Measurements from ENCODE around the gene NUTM1. TPM values are rescaled to one million over a fixed set of nuclear protein-coding genes. Genes with fewer than 3 reads are reported as not detected.

The NUTM1 gene
- total RNA-seq, 1 donor from 2014 or later, result not detected

DNA sequence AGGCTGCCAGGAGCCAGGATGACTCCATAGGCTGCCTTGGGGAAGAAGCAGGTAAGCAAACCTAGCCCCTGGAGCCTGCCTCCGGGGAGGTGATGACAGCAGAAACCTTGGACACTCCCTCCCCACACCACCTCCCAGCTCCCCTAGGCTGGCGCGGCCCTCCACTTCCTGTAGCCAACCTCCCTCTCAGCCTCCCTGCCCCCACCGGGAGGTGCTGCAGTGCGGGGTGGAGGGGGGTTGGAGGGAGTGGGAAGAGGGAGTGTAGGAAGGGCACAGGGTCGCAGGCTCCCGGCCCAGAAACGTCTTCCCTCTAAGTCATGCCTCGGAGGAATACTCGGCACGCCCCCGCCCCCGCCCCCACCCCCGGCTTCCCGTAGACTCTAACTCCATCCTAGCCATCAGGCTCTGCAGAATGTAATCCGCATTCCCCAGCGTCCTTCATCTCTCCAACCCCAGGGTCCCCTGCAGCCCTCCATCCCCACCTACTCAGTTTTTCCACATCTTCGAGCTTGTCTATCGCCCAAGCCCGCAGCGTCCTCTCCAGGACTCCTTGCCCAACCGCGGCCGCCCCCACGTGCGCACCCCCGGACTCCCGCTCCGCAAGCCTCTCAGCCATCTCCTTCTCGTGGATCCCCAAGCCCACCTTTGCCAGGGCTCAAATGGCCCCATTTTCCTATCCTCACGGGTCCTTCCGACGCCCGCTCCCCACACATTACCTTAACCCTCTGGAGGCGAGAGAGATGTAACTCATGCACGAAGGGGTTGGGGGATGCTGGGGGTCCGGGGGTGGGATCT is 23.4 kb downstream of the NUTM1 start:
- Histone ChIP-seq H3K27ac (peak overlapping the region; percentile 44 to 95), H3K4me1 (peaks cover 6 to 11% of the 10 kb centered on the region in 2 donors), H3K27me3 (no peaks in the 10 kb centered on the region), H3K36me3 (peaks cover 0 to 12% of the 10 kb centered on the region in 2 donors), H3K4me3 (peak overlapping the region; percentile 87 to 90), H3K9me3 (no peaks in the 10 kb centered on the region)
- TF ChIP-seq, protein P1, sequence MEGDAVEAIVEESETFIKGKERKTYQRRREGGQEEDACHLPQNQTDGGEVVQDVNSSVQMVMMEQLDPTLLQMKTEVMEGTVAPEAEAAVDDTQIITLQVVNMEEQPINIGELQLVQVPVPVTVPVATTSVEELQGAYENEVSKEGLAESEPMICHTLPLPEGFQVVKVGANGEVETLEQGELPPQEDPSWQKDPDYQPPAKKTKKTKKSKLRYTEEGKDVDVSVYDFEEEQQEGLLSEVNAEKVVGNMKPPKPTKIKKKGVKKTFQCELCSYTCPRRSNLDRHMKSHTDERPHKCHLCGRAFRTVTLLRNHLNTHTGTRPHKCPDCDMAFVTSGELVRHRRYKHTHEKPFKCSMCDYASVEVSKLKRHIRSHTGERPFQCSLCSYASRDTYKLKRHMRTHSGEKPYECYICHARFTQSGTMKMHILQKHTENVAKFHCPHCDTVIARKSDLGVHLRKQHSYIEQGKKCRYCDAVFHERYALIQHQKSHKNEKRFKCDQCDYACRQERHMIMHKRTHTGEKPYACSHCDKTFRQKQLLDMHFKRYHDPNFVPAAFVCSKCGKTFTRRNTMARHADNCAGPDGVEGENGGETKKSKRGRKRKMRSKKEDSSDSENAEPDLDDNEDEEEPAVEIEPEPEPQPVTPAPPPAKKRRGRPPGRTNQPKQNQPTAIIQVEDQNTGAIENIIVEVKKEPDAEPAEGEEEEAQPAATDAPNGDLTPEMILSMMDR (IDR thresholded peaks at IDR 0.05), result no peak
- DNase-seq (ENCODE audit: low spot score in 2 of 2), result peak in 1 of 2 donors; percentile 75
- intact Hi-C loops (cut with DNase I), result loop anchor here (1.0 to 2.0 kb wide), 4 partner anchors 23 to 265 kb away; partner anchors contain the start of genes EMC7, NOP10 and NUTM1

DNA sequence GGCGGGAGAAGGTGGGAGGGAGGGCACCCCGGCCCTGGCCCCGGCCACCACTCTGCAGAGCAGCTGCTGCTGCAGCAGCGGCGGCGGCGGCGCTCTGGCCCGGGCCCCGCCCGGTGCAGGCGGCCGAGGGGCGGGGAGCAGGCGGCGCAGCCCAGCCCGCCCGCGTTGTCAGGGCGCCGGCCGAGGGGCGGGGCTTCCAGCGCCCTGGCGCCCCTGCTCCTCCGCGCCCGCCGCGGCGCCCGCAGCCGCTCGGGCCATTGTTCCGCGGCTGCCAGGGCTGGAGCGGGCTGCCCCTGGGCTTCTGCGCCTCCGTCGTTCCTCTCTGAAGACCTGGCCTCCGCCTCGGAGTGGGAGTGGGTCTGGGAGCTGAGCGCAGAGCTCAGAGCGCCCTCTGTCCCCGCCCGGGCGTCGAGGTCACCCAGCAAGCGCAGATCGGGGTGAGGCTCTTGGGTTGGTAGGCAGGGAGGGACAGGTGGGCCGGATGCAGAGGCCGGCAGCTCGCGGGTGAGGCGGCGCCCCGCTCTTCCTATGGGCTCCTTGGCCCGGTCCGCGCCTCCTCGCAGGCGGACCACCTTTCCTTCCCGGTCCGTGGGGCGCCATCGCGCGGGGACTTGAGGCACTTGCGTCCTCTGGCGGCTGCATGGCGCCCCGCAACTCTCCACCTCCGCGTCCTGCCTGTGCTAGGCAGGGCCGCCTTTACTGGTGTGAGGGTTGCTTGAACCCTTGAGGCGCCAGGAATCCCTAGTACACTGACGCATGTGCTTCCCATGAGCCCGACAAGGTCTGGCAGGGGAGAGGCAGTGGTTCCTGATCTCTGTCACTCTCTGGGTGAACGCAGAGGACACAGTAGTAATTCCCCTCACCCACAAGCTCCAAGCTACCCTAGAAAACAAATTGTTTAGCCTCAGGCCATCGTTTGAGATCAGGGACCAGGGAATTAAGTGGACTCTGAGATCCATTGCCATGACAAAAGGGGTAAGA is 24.3 kb downstream of the NUTM1 start, which contains the start of gene LPCAT4:
LPCAT4 (minus strand) TSS at position 96 of the 981 bp plus-strand sequence. CDS start 96 bp downstream, outside the sequence.
- intact Hi-C loops (cut with DNase I), result loop anchor here (1.0 to 2.0 kb wide), 4 partner anchors 24 to 266 kb away; partner anchors contain the start of genes EMC7, NOP10 and NUTM1
- peak; percentile 52 to 94 for DNase-seq (ENCODE audit: low spot score in 2 of 2)
- no peaks in the 10 kb centered on the region for H3K27me3 ChIP-seq
- H3K4me1 ChIP-seq, result peaks cover 6 to 11% of the 10 kb centered on the region in 2 donors
- TF ChIP-seq, protein P1 (IDR thresholded peaks at IDR 0.05), result peak; percentile 96 to 97 (median 97)
- H3K27ac ChIP-seq, result peak within 1 kb of the TSS; percentile 91 to 95
- H3K4me3 ChIP-seq, result peak within 1 kb of the TSS; percentile 87 to 90
- H3K9me3 ChIP-seq, result no peaks in the 10 kb centered on the region
- H3K36me3 ChIP-seq, result peaks cover 0 to 10% of the 10 kb centered on the region in 2 donors

DNA sequence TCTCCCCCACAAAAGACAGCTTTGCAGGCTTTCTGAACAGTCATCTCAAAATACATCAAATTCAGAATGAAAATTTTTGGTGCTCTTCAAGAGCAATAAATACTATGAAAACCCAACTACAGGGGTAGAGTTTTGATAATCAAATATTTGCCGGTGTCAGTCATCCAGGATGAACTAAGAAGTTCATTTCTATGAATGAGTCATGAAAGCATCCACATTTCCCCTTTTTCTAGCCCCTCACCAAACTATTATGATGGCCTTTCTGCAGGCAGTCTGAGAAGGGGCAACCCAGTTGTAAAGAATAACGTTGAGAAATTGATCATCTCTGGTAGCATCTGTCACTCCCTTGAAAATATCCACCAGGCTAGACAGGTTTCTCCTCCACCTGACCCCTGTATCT is 27.0 kb downstream of the NUTM1 start:
- TF ChIP-seq, protein P1 (IDR thresholded peaks at IDR 0.05), result no peak
- intact Hi-C loops (cut with DNase I), result no loop called here
- H3K4me1 ChIP-seq, result peaks cover 6 to 11% of the 10 kb centered on the region in 2 donors
- no peaks in the 10 kb centered on the region for H3K36me3 ChIP-seq
- H3K27ac ChIP-seq, result no peak overlapping the region
- DNase-seq (ENCODE audit: low spot score in 2 of 2), result no peak
- H3K27me3 ChIP-seq, result no peaks in the 10 kb centered on the region
- H3K9me3 ChIP-seq, result no peaks in the 10 kb centered on the region
- no peak overlapping the region for H3K4me3 ChIP-seq

DNA sequence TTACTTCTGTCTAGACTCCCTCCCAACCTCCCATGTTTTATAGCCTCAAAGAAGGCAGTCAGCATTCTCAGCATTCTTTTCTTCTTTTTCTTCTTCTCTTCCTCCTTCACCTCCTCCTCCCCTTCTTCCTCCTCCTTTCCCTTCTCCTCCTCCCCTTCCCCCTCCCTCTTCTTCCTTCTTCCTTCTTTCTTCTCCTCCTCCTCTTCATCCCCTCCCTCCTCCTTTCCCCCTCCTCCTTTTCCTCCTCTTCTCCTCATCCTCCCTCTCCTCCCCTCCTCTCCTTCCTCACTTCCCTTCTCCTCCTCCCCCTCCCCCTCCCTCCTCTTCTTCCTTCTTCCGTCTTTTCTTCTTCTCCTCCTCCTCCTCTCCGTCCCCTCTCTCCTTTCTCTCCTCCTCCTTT is 27.5 kb downstream of the NUTM1 start:
- H3K4me1 ChIP-seq, result peaks cover 3 to 6% of the 10 kb centered on the region in 2 donors
- no peaks in the 10 kb centered on the region for H3K9me3 ChIP-seq
- no peak for DNase-seq (ENCODE audit: low spot score in 2 of 2)
- no peak overlapping the region for H3K27ac ChIP-seq
- H3K36me3 ChIP-seq, result no peaks in the 10 kb centered on the region
- no peaks in the 10 kb centered on the region for H3K27me3 ChIP-seq
- TF ChIP-seq, protein P1 (IDR thresholded peaks at IDR 0.05), result no peak
- intact Hi-C loops (cut with DNase I), result no loop called here
- H3K4me3 ChIP-seq, result no peak overlapping the region

DNA sequence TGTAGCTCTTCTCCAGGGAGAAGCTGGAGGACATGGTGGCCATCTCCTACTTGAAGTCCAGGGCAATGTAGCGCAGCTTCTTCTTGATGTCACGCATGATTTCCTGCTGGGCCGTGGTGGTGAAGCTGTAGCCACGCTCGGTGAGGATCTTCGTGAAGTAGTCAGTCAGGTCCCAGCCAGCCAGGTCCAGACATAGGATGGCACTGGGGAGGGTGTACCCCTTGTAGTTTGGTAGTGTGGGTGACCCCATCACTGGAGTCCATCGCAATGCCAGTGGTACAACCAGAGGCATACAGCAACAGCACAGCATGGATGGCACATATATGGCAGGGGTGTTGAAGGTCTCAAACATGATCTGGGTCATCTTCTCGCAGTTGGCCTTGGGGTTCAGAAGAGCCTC is 30.8 kb downstream of the NUTM1 start:
- Histone ChIP-seq H3K4me3 (no peak overlapping the region), H3K27me3 (no peaks in the 10 kb centered on the region), H3K27ac (no peak overlapping the region), H3K36me3 (no peaks in the 10 kb centered on the region), H3K4me1 (no peaks in the 10 kb centered on the region), H3K9me3 (no peaks in the 10 kb centered on the region)
- intact Hi-C loops (cut with DNase I), result no loop called here
- TF ChIP-seq, protein P1 (IDR thresholded peaks at IDR 0.05), result no peak
- no peak for DNase-seq (ENCODE audit: low spot score in 2 of 2)

Data from ascending aorta (tissue), 2 donors.